ENCODE results near the gene CTNNA3.

DNA sequence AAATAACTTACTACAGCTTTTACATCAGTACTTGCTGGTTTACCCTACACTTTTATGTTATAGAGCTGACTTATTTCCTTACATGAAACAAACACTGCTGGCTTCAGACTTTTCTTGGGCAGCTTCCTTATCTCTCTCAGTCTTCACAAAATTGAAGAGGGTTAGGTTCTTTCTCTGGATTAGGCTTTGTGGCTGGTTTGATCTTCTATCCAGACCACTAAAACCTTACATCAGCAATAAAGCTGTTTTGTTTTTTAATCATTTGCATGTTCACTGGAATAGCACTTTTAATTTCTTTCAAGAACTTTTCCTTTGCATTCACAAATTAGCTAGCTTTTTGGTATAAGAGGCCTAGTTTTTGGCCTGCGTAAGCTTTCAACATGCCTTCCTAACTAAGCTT lies 551.5 kb downstream of the CTNNA3 start:
- TF ChIP-seq POLR2A (IDR thresholded peaks at IDR 0.05; ENCODE audit: borderline replicate concordance, extremely low read depth, insufficient read depth, insufficient read length) = no peak
- TF ChIP-seq EZH2 (IDR thresholded peaks at IDR 0.05) = no peak
- TF ChIP-seq, protein P1, sequence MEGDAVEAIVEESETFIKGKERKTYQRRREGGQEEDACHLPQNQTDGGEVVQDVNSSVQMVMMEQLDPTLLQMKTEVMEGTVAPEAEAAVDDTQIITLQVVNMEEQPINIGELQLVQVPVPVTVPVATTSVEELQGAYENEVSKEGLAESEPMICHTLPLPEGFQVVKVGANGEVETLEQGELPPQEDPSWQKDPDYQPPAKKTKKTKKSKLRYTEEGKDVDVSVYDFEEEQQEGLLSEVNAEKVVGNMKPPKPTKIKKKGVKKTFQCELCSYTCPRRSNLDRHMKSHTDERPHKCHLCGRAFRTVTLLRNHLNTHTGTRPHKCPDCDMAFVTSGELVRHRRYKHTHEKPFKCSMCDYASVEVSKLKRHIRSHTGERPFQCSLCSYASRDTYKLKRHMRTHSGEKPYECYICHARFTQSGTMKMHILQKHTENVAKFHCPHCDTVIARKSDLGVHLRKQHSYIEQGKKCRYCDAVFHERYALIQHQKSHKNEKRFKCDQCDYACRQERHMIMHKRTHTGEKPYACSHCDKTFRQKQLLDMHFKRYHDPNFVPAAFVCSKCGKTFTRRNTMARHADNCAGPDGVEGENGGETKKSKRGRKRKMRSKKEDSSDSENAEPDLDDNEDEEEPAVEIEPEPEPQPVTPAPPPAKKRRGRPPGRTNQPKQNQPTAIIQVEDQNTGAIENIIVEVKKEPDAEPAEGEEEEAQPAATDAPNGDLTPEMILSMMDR (IDR thresholded peaks at IDR 0.05 in 2 of 3, conservative IDR thresholded peaks at IDR 0.05 in 1 of 3; ENCODE audit: borderline replicate concordance in 1 of 3, insufficient read depth in 1 of 3, low read depth in 2 of 3, low read length in 2 of 3) = no peak
- no peak for TF ChIP-seq SP1 (IDR thresholded peaks at IDR 0.05; ENCODE audit: low read depth)
- no peak for TF ChIP-seq ELF1 (IDR thresholded peaks at IDR 0.05; ENCODE audit: borderline replicate concordance, low read depth)
